ENCODE data around the gene UBXN6.

The UBXN6 gene

DNA sequence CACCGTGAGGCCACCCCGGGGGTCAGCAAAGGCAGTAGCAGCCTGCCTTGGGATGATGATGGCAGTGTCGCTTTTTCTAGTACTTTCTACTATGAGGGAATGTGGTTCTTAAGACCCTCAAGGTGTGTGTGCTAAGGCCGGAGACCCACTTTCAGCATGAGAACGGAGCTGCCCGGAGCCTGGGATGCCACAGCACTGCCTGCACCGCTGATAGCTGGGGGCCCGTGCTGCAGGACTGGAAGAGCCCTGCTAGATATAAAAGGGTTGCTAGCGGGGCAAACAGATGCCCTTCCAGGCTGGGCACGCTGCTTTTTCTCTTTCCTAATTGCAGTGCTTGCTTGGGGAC lies 46.2 kb upstream of the UBXN6 start:
- H3K27ac ChIP-seq = no peak overlapping the region
- TF ChIP-seq ZFX (IDR thresholded peaks at IDR 0.05; ENCODE audit: borderline replicate concordance) = no peak
- TF ChIP-seq, protein P1, sequence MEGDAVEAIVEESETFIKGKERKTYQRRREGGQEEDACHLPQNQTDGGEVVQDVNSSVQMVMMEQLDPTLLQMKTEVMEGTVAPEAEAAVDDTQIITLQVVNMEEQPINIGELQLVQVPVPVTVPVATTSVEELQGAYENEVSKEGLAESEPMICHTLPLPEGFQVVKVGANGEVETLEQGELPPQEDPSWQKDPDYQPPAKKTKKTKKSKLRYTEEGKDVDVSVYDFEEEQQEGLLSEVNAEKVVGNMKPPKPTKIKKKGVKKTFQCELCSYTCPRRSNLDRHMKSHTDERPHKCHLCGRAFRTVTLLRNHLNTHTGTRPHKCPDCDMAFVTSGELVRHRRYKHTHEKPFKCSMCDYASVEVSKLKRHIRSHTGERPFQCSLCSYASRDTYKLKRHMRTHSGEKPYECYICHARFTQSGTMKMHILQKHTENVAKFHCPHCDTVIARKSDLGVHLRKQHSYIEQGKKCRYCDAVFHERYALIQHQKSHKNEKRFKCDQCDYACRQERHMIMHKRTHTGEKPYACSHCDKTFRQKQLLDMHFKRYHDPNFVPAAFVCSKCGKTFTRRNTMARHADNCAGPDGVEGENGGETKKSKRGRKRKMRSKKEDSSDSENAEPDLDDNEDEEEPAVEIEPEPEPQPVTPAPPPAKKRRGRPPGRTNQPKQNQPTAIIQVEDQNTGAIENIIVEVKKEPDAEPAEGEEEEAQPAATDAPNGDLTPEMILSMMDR (IDR thresholded peaks at IDR 0.05) = no peak

DNA sequence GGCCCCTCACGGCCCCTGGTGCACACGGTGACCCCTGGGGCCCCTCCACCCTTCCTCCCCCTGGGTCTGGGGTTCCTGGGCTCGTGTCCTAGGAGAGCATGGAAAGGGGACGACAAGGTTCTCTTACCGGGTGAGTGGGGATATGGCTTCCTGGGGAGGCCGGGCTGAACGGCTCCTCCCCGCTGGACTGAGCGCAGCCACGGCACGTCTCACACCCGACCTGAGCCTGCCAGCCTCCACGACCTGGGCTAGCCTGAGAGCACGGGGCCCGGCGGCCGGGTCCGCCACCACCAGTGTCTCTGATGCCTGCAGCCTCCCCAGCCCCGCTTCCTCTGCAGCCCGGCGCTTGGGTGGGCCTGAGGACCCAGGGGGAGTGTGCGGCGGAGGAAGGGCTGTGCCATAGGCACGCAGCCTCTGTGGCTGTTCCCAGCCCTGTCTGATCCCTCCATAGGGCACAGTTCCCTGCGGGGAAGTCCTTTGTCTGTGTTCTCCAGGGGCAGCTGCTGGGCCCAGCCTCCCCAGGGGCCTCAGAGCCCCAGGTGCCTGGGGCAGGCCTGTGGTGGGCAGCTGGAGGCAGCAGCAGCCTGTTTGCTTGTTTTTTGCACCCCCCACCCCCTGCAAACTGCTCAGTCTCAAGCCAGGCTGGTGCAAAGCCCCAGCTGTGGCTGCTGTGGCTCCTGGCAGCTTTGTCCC lies 45.7 kb upstream of the UBXN6 start:
- TF ChIP-seq ZFX (IDR thresholded peaks at IDR 0.05; ENCODE audit: borderline replicate concordance) = no peak
- TF ChIP-seq, protein P1 (IDR thresholded peaks at IDR 0.05) = no peak
- H3K27ac ChIP-seq = no peak overlapping the region

DNA sequence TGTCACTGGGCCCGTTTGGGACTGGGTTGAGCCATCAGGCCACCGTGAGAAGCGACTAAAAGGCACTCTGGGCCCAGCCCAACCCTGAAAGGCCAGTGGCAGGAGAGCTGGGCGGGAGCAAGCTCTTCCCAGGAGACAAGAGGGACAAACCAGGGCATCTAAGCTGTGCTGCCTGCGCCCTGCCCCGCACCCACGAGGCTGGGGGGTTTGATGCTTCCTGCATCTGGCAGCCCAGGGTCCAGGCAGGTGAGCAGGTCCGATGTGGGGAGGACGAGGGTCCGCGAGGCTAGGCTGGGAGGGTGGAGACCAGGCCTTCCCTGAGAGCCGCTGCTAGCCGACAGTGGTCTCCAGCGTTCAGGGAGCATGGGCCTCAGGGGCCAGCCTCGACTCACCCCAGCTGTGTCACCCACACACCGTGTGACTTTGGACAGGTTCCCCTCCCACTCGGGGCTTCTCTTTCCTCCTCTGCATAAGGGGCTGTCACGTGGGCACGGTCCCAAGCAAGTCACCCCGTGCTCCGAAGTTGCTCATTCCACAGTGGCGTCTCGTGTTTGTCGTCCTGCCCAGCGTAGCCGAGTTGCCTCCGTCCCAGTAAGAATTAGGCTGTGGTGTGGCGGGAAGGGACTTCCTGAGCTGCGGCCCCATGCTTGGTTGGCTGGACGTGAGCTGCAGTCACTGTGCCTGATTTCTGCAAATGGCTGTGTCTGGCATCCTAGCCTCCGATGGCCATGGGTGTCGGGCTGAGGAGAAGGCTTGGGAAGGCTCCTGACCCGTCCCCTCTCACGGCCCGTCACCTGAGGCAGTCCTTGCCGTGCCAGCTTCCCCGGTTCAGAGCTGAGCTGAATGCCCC lies 44.9 kb upstream of the UBXN6 start:
- no peak overlapping the region for H3K27ac ChIP-seq

DNA sequence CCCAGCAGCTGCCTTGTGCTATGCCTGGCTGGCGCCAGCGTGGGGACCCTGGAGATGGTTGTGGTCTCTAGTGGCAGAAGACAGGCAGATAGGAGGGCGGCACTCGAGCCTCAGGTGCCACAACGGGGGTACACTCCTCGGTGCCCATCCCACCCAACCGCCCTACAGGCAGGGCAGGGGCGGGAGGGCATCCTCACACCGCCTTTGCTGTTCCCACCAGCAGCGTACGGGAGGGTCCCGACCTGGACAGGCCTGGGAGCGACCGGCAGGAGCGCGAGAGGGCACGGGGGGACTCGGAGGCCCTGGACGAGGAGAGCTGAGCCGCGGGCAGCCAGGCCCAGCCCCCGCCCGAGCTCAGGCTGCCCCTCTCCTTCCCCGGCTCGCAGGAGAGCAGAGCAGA lies 44.1 kb upstream of the UBXN6 start:
- no peak overlapping the region for H3K27ac ChIP-seq
- TF ChIP-seq, protein P1 (IDR thresholded peaks at IDR 0.05) = no peak
- TF ChIP-seq ZFX (IDR thresholded peaks at IDR 0.05; ENCODE audit: borderline replicate concordance) = no peak

More for the DNA sequence above, 44.9 kb upstream of the UBXN6 start:
- TF ChIP-seq ZFX (IDR thresholded peaks at IDR 0.05; ENCODE audit: borderline replicate concordance) = no peak
- TF ChIP-seq, protein P1 (IDR thresholded peaks at IDR 0.05) = no peak

DNA sequence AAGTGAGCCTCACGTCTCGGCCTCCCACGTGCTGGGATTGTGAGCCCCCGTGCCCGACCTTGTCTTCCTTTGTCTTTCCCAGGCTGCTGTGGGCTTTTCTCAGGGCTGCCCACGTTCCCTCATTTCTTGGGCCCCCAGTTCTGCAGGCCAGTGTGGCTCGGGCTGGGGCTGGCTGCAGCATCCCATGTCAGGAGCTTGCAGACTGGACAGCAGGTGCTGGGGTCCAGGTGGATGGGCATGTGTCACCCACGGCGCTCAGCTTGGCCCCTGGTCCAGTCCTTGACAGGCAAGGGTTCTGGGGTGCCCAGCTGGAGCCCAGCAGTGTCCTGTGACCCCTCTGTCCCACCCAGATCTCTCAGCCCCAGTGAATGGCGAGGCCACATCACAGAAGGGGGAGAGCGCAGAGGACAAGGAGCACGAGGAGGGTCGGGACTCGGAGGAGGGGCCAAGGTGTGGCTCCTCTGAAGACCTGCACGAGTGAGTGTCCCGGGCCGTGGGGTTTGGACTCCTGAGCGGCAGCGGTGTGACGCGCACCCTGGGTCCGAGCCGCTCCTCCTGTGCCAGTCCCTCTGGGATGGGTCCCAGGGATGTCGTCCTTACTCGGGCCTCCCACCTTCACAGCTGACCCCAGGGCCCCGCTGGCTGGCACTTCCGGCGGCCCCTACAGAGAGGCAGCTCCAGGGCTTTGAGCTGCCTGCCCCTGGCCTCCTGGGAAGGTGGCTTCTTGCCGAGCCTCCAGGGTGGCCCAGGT lies 43.4 kb upstream of the UBXN6 start:
- no peak overlapping the region for H3K27ac ChIP-seq
- no peak for TF ChIP-seq ZFX (IDR thresholded peaks at IDR 0.05; ENCODE audit: borderline replicate concordance)
- TF ChIP-seq, protein P1 (IDR thresholded peaks at IDR 0.05) = no peak

DNA sequence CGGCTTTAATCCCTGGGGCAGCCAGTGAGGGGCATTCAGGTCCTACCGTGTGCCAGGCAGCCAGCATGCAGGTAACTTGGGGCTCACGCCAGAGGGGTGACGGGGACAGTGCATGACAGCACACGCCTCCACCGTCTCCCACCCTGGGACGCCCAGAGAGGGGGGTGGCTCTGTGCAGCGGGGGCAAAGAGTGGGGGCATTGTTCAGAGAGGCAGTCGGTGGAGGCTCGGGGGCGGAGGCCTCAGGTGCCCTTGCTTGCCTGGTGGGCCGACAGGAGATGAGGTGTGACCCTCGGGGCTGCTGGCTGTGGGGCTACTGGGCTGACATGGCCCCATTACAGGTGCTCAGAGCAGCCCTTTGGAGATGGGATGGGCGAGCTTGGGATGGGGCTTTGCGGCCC lies 42.3 kb upstream of the UBXN6 start:
- H3K27ac ChIP-seq = no peak overlapping the region
- no peak for TF ChIP-seq ZFX (IDR thresholded peaks at IDR 0.05; ENCODE audit: borderline replicate concordance)
- TF ChIP-seq, protein P1 (IDR thresholded peaks at IDR 0.05) = no peak
